Left forelimb (tissue), 1 donor: ENCODE measurements around the gene HLF.
A peak's percentile ranks its signal among the peaks of the same experiment; 100 is the strongest.

Experiments used
- DNase-seq: peaks from one replicate; pipeline ENCODE4 v3.0.0-alpha.2; 2018; ENCODE audit warnings: low spot score

HLF gene

DNA sequence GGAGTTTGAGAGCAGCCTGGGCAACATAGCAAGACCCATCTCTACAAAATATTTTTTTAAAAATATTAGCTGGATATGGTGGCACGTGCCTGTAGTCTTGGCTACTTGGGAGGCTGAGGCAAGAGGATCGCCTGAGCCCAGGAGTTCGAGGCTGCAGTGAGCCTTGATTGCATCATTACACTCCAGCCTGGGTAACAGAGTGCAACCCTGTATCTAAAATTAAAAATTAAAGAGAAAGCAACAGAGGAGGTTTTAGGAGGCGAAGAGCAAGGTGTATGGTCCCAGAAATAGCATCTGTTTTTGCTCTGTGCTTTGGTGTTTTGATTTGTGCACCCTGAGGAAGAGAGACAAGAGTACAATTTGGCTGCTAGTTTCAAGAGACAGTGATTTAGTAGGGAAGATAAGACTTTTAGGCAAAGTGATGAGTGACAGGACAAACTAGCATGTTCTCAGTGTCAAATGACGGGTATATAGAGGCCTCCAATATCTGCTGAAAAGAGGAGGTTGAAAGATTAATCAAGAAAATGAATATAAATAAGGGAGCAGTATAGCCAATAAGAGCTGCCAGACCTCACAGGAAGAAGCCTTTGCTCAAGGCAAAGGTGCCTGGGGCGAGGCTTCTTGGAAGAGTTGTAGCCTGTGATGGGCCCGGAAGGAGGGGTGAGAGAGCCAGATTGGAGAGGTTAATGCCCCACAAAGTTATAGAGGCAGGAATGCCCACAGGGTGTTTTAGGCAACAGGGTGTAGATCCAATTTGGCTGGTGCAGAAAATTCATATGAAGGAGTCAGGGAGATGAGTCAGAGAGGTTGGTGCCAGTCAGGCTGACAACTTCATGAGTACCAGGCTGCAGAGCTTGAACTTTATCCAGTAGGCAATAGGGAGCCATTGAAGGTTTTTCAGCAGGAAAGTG, 11.4 kb downstream of the HLF start:
- DNase-seq: no peak

GRCh38 chr17:55278173-55278961, 13.6 kb downstream of the HLF start:
- no peak for DNase-seq

GRCh38 chr17:55279203-55279602, 14.4 kb downstream of the HLF start:
- no peak for DNase-seq

DNA sequence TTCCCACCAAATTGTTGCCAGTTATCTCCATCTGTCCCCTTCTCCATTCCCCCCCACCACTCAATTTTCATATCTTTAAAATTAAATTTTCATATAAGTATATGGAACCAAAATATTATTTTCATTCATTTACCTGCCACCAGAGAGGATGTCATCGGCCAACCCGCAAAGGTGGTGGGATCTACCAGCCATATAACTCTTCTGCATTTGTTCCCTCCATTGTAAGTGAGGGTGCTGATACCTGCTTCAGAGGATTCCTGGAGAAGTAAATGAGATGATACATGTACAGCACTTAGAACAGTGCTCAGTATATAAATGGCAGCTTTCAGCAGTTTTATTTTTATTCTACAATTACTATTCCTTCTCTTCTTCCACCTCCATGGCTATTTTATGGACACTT, 15.0 kb downstream of the HLF start:
- no peak for DNase-seq

DNA sequence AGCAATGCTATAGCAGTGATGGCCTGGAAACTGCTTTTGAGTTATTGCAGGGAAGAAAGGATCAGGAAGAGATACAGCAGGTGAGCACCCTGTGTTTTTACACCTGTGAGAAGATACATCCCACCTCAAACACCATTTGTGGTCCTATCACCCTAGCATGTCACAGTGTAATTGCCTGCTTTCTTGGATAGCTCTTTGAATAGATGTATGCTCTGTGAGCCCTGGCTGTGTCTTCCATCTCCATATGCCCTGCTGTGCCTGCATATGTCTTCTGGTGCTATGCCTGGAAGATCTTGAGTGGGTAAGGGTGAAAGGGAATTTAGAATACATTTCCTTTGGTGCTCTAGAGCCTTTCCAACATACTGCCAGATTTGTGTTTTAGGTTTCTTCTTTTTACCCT, 15.5 kb downstream of the HLF start:
- no peak for DNase-seq

DNA sequence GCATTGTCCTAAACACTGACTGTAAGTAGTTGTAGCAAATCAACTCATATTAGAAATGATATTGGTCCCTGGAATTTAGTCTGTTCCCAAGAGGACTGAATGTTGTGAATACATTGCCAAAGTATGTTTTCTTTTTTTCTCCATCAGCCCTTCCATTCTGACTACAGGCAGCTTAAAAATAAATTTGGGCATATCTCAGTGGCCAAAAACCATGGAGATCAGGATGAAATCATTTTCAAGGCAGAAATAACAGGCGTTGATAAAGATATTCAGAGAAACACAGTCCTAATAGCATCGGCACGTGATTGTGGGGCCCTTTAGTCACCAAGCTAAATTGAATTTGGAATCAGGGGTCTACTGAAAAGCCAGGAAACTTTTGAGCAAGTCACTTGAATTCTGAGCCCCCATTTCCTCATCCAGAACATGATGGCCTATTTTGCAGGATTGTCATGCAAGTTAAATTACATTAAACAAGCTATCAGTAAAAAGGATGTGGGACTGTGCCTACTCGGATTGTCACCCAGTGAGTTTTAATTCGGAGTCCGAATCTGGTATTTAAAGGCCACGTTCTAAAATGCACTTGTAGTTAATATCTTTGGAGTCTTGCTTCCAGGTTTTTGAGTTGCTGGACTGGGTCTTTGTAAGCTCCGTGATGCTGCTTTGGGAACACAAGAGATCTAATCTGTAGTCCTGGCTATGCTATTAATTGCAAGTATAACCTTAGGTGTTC, 17.1 kb downstream of the HLF start:
- no peak for DNase-seq

GRCh38 chr17:55282379-55282702, 17.6 kb downstream of the HLF start:
- DNase-seq: no peak

DNA sequence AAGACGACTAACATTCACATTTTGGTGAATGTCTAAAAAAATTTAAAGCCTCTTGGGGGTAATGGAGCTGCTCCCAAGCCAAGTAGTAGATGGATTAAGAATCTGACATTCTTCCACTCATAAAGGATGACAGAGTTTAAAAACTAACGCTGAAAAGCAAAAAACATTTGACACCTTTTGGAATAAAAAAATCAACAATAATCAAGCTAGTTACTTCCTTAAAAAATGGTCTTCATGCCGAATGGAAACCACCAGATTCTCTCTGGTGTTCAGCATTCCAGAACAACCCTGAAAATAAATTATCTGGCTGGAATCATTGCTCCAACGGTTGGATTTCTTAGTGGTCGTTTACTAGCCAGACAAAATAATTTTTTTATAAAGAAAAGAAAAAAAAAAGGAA, 18.0 kb downstream of the HLF start:
- DNase-seq: no peak

DNA sequence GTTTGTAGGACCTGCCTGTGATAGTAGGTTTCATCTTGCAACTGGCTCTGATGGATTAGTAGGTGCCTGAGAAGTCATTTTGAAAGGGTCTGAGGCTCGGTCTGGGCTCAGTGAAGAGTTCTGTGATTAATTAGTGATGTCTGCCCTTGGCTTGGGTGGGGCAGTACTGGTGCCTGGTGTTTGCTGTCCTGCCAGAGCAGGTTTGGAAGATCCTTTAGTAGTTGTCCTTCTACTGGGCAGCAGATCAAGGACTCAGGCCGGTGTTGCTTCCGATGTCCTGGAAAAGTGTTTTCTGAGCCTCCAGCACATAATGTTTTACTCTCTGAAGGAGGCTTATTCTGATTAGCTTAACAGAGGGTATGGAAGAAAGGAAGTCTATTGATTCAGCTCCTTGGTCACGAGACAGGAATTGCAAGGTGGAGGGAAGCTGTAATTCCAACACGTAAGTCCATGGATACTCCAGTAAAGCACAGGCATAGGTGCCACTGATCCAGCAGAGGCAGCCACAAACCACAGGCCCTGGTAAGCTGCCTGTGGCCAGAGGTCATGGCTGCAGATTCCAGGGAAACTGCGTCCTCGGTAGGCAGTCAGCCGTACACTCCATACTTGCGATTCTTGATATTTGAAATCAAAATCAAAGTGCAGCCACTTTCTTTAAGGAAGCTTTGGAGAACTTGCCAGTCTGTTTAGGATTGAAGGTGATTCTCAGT, 18.7 kb downstream of the HLF start:
- no peak for DNase-seq

- DNase-seq: no peak
Measured at GRCh38 chr17:55284001-55284884, 19.5 kb downstream of the HLF start.

DNA sequence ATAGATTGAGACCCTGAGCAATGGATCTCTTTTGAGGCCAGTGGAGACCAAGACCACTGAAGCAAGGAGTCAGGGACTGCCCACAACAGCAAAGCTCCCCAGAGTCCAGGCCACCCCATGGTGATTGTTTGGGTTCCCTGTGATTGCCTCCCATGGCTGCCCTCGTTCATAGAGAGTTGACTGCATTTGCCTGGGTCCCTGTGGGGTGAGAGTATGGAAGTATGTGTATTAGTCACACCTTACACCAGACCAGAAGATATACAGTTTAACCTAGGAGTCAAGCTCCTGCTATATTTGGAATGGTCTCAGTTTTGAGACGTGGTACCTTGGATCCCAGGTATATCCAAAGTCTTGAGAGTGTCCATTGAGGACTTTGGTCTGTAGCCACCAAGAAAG, 20.2 kb downstream of the HLF start:
- DNase-seq: no peak

- peak; percentile 83 for DNase-seq
Measured at GRCh38 chr17:55285340-55286301, 20.9 kb downstream of the HLF start.

- no peak for DNase-seq
Measured at GRCh38 chr17:55286681-55287589, 22.2 kb downstream of the HLF start.

DNA sequence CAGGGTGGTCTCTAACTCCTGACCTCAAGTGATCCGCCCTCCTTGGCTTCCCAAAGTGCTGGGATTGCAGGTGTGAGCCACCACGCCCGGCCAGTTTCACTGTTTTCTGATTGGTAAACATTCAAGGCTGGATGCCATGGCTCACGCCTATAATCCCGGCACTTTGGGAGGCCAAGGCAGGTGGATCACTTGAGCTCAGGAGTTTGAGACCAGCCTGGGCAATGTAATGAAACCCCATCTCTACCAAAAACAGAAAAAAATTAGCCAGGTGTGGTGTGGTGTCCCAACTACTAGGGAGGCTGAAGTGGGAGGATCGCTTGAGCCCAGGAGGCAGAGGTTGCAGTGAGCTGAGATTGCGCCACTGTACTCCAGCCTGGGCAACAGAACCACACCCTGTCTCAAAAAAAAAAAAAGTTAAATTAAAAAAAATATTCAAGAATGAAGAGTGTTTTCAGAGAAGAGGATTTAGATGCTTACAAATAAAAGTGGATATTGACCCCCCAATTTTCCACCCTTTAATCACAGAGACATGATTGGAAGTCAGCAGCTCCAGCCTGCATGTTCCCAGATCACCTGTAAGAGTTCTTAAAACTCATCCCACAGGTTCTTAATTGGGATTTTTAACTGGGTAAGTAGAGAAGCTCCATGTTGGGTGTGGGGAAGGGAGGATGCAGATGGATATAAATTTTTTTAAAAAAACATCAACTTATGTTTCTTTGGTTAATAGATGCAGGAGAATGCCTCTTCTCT, 23.8 kb downstream of the HLF start:
- no peak for DNase-seq

DNA sequence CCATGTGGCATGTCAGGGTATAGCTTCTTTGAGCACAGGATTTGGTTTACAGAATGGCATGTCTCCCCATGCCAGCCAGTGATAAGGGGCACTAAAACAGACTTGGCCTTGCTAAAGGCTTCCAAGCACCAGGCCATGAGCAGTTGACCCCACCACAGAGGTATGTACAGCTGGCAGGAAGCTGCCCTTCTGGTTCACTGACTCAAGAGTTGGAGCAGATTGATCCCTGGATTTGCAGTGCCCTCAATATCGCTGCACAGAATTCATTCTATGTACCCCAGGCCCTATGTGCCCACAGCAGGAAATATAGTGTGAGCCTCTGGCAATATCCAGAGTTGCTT, 24.3 kb downstream of the HLF start:
- DNase-seq: no peak

DNA sequence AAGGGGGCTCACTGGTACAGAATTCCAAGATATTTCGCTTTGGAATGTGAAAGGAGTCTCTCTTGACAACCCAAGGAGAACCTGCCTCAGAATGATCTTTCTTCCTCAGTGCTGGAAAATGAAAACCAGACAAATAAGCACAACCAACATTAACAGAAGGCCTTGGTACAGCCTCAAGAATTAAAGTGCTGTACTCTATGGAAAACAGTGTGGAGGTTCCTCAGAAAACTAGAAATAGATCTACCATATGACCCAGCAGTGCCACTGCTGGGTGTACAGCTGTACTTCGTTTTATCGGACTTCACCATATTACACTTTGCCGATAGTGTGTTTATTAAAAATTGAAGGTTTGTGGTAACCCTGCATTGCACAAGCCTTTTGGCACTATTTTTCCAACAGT, 25.2 kb downstream of the HLF start:
- no peak for DNase-seq

- DNase-seq: no peak
Measured at GRCh38 chr17:55290492-55291113, 25.8 kb downstream of the HLF start.

DNA sequence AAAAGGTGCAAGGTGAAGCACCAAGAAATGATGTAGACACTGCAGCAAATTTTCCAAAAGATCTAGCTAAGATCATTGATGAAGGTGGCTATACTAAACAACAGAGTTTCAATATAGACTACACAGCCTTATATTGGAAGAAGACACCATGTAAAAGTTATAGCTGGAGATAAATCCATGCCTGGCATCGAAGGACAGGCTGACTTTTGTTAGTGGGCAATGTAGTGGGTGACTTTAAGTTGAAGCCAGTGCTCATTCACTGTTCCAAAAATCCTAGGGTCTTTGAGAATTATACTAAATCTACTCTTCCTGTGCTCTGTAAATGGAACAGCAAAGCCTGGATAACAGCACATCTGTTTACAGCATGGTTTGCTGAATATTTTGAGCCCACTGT, 26.4 kb downstream of the HLF start:
- DNase-seq: no peak
